ENCODE measurements around the gene MRPL36. TPM values are rescaled to one million over a fixed set of nuclear protein-coding genes. Genes with fewer than 3 reads are reported as not detected.

MRPL36 gene
- total RNA-seq, 5 donors from 2014 or later (not counting 1 experiment from before 2014, with no cell fraction given) = 10.6 to 32.5 (median 29.8) TPM

DNA sequence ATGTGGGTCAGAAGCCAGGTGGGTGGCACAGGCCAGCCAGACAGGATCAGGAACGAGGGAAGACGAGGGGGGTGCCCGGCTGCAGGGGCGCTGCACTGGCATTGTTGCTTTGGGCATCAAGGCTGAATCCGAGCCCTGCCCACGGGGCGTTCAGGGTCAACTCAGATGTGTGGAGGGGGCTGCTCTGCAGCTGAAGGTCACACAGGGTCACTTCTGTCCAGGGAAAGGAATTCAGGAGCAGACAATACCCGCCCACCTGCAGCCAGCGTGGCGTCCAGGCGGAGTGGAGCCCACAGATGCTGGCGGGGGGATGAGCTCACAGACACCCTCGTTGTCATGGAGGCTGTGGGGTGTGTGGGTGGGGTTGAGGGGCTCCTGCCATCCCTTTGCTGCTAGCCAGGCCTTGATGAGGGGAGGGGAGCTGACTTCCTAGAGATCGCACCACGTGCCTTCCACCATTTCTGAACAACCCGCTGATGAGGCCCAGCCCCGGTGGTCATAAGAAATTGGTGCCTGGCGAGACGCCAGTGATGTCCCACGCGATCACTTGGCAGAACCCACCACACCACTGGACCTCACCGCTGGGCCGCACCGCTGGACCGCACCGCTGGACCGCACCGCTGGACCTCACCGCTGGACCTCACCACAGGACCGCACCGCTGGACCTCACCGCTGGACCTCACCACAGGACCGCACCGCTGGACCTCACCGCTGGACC lies 31.2 kb downstream of the MRPL36 start:
- Mint-ChIP-seq H3K9me3 (no peaks in the 10 kb centered on the region), H3K4me1 (peaks cover 0 to 2% (median 0%) of the 10 kb centered on the region in 3 donors), H3K27ac (no peak overlapping the region), H3K36me3 (no peaks in the 10 kb centered on the region), H3K27me3 (peaks cover 11 to 25% of the 10 kb centered on the region in 2 donors), H3K4me3 (no peak overlapping the region)
- ATAC-seq (replicated peaks in 1 of 4) (no peak), DNase-seq (no peak)
- no peaks in the 10 kb centered on the region for H3K9me3 ChIP-seq
- ChIA-PET CTCF (no interaction called here), POLR2A (no interaction called here)
- no peak overlapping the region for H3K4me3 ChIP-seq (ENCODE audit: control insufficient read depth in 1 of 2, extremely low read depth in 1 of 2, low read length in 1 of 2)
- H3K27me3 ChIP-seq (replicated peaks in 1 of 2; ENCODE audit: control insufficient read depth in 2 of 2, extremely low read depth in 1 of 2, insufficient read depth in 2 of 2, low read length in 1 of 2) = peaks cover 0 to 62% of the 10 kb centered on the region in 2 experiments
- no peaks in the 10 kb centered on the region for H3K36me3 ChIP-seq (ENCODE audit: control insufficient read depth in 2 of 2, extremely low read depth in 1 of 2, insufficient read depth in 1 of 2, low read length in 1 of 2)
- H3K4me1 ChIP-seq (ENCODE audit: control insufficient read depth in 1 of 2, extremely low read depth in 1 of 2, insufficient read depth in 2 of 2, low read length in 2 of 2) = no peaks in the 10 kb centered on the region
- H3K27ac ChIP-seq (ENCODE audit: low read length) = no peak overlapping the region
- 95% methylated on average over 29 of the region's 35 CpGs for WGBS (ENCODE audit: insufficient coverage)

DNA sequence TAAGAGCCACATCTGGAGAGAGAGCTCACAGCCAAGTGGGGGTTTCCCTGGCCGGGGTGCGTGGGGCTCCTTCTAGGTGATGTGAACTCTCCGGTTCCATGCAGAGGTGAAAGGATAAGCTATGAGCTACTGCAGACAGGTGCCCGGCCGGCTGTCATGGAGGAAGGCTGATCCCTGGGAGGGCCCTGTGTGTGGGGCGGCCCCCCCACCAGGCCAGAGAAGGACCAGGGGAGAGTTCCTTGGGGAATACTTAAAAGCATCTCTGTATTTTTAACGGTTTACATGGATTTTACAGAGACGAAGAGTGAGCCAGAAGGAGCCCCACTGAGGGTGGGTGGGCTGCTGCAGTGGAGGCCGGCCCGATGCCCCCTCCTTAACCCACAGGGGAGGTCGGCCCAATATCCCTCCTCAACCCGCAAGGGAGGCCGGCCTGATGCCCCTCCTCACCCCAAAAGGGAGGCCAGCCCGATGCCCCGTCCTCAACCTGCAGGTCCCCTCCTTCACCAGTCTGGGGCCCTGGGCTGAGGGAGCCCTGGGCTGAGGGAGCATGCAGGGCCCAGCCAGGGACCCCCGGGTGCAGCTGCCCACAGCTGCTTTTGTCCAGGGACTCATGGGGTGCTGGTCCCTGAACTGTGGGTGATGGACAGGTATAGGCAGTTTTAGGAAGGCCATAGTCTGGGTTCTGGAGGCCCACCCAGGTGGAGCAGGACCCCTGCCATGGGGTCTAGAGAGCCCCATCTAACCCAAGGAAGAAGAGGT lies 31.9 kb downstream of the MRPL36 start:
- no peaks in the 10 kb centered on the region for H3K9me3 ChIP-seq
- no peaks in the 10 kb centered on the region for H3K4me1 ChIP-seq (ENCODE audit: control insufficient read depth in 1 of 2, extremely low read depth in 1 of 2, insufficient read depth in 2 of 2, low read length in 2 of 2)
- Mint-ChIP-seq H3K4me3 (no peak overlapping the region), H3K27ac (no peak overlapping the region), H3K4me1 (peaks cover 0 to 2% (median 0%) of the 10 kb centered on the region in 3 donors), H3K9me3 (no peaks in the 10 kb centered on the region), H3K36me3 (no peaks in the 10 kb centered on the region), H3K27me3 (peaks cover 11 to 30% of the 10 kb centered on the region in 2 donors)
- ChIA-PET CTCF (no interaction called here), POLR2A (no interaction called here)
- peaks cover 0 to 69% of the 10 kb centered on the region in 2 experiments for H3K27me3 ChIP-seq (replicated peaks in 1 of 2; ENCODE audit: control insufficient read depth in 2 of 2, extremely low read depth in 1 of 2, insufficient read depth in 2 of 2, low read length in 1 of 2)
- H3K27ac ChIP-seq (ENCODE audit: low read length) = no peak overlapping the region
- ATAC-seq (replicated peaks in 1 of 4) (no peak), DNase-seq (no peak)
- no peaks in the 10 kb centered on the region for H3K36me3 ChIP-seq (ENCODE audit: control insufficient read depth in 2 of 2, extremely low read depth in 1 of 2, insufficient read depth in 1 of 2, low read length in 1 of 2)
- H3K4me3 ChIP-seq (ENCODE audit: control insufficient read depth in 1 of 2, extremely low read depth in 1 of 2, low read length in 1 of 2) = no peak overlapping the region
- WGBS (ENCODE audit: insufficient coverage) = 83% methylated on average over 14 of the region's 16 CpGs

DNA sequence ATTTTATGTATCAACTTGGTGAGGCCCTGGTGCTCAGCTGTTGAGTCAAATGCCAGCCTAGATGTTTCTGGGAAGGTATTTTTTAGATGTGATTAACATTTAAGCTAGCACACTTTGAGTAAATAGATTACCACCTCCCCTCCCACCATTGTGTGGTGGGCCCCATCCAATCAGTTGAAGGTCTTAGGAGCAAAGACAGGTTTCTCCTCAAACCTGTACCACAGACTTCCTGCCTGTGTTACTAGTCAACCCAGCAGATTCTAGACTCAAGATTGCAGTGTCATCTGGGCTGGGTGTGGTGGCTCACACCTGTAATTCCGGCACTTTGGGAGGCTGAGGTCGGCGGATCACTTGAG lies 33.8 kb downstream of the MRPL36 start:
- H3K9me3 Mint-ChIP-seq = no peaks in the 10 kb centered on the region
- no peaks in the 10 kb centered on the region for H3K9me3 ChIP-seq
- POLR2A ChIA-PET = no interaction called here
- CTCF ChIA-PET = no interaction called here
- no peak overlapping the region for H3K27ac Mint-ChIP-seq
- H3K36me3 Mint-ChIP-seq = no peaks in the 10 kb centered on the region
- H3K27me3 Mint-ChIP-seq = peaks cover 15 to 39% of the 10 kb centered on the region in 2 donors
- H3K36me3 ChIP-seq (ENCODE audit: control insufficient read depth in 2 of 2, extremely low read depth in 1 of 2, insufficient read depth in 1 of 2, low read length in 1 of 2) = no peaks in the 10 kb centered on the region
- ATAC-seq (replicated peaks in 1 of 4) (no peak), DNase-seq (no peak)
- H3K27ac ChIP-seq (ENCODE audit: low read length) = no peak overlapping the region
- no peaks in the 10 kb centered on the region for H3K4me1 ChIP-seq (ENCODE audit: control insufficient read depth in 1 of 2, extremely low read depth in 1 of 2, insufficient read depth in 2 of 2, low read length in 2 of 2)
- H3K27me3 ChIP-seq (replicated peaks in 1 of 2; ENCODE audit: control insufficient read depth in 2 of 2, extremely low read depth in 1 of 2, insufficient read depth in 2 of 2, low read length in 1 of 2) = peaks cover 0 to 72% of the 10 kb centered on the region in 2 experiments
- no peak overlapping the region for H3K4me3 Mint-ChIP-seq
- WGBS (ENCODE audit: insufficient coverage) = 82% methylated on average over 3 of the region's 3 CpGs
- no peaks in the 10 kb centered on the region for H3K4me1 Mint-ChIP-seq
- H3K4me3 ChIP-seq (ENCODE audit: control insufficient read depth in 1 of 2, extremely low read depth in 1 of 2, low read length in 1 of 2) = no peak overlapping the region

DNA sequence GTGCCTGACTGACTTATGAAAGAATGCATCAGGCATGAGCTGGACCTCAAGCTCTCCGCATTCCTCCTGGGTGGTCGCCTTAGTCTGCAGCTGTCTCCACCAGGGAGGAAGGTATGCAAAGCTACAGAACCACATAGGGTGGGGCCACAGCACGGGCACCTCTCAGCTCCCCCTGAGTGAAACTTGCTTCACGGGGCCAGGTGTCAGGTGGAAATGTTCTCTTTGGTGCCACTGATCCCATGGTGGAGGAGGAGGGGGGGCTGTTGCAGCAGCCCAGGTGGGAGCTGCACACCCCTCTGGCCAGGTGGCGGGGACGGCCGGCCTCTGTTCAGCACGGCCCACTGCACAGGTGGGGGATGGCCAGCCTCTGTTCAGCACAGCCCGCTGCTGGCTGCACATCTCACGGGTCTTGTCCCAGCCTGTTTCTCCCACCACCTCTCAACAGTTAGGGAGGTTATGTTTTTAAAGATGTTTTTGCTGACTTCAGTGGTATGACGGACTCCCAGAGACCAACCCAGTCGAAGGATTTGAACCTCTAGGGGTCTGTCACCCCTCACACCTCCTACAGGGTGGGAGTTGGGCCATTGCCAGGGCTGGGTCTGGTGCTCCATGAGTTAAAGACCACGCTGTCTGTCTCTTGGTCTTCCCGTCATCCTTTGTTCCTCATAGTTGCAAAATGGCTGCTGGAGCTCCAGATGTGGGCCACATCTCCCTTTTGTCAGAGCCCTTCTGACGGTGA lies 34.3 kb downstream of the MRPL36 start:
- Mint-ChIP-seq H3K4me3 (no peak overlapping the region), H3K4me1 (no peaks in the 10 kb centered on the region), H3K36me3 (no peaks in the 10 kb centered on the region), H3K27me3 (peaks cover 15 to 39% of the 10 kb centered on the region in 2 donors), H3K9me3 (no peaks in the 10 kb centered on the region), H3K27ac (no peak overlapping the region)
- no peak for ATAC-seq (replicated peaks in 1 of 4)
- DNase-seq = no peak
- Histone ChIP-seq H3K27ac (ENCODE audit: low read length) (no peak overlapping the region), H3K36me3 (ENCODE audit: control insufficient read depth in 2 of 2, extremely low read depth in 1 of 2, insufficient read depth in 1 of 2, low read length in 1 of 2) (no peaks in the 10 kb centered on the region), H3K27me3 (replicated peaks in 1 of 2; ENCODE audit: control insufficient read depth in 2 of 2, extremely low read depth in 1 of 2, insufficient read depth in 2 of 2, low read length in 1 of 2) (peaks cover 0 to 74% of the 10 kb centered on the region in 2 experiments), H3K4me3 (ENCODE audit: control insufficient read depth in 1 of 2, extremely low read depth in 1 of 2, low read length in 1 of 2) (no peak overlapping the region), H3K4me1 (ENCODE audit: control insufficient read depth in 1 of 2, extremely low read depth in 1 of 2, insufficient read depth in 2 of 2, low read length in 2 of 2) (no peaks in the 10 kb centered on the region), H3K9me3 (no peaks in the 10 kb centered on the region)
- ChIA-PET POLR2A (no interaction called here), CTCF (no interaction called here)
- 86% methylated on average over 6 of the region's 15 CpGs for WGBS (ENCODE audit: insufficient coverage)

DNA sequence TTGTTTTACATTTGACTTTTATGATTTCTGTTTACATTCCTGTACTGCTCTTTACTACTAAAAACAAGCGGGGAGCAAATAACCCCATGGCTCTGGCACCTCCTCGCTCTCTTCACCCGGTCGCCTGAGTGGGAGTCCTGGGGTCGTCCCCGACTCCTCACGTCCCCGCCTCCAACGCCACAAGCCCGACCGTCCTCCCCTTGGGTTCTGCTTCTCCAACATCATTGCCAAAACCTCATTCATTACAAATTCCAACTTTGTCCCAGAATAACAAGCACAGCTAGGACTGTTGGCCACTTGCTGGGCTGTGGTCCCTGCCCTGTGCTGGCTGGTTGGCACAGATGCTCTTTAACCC lies 35.1 kb downstream of the MRPL36 start:
- CTCF ChIA-PET = no interaction called here
- no peak for DNase-seq
- Histone ChIP-seq H3K27me3 (replicated peaks in 1 of 2; ENCODE audit: control insufficient read depth in 2 of 2, extremely low read depth in 1 of 2, insufficient read depth in 2 of 2, low read length in 1 of 2) (peaks cover 0 to 69% of the 10 kb centered on the region in 2 experiments), H3K27ac (ENCODE audit: low read length) (no peak overlapping the region), H3K36me3 (ENCODE audit: control insufficient read depth in 2 of 2, extremely low read depth in 1 of 2, insufficient read depth in 1 of 2, low read length in 1 of 2) (no peaks in the 10 kb centered on the region), H3K9me3 (no peaks in the 10 kb centered on the region), H3K4me3 (ENCODE audit: control insufficient read depth in 1 of 2, extremely low read depth in 1 of 2, low read length in 1 of 2) (no peak overlapping the region), H3K4me1 (ENCODE audit: control insufficient read depth in 1 of 2, extremely low read depth in 1 of 2, insufficient read depth in 2 of 2, low read length in 2 of 2) (no peaks in the 10 kb centered on the region)
- Mint-ChIP-seq H3K36me3 (no peaks in the 10 kb centered on the region), H3K4me1 (no peaks in the 10 kb centered on the region), H3K4me3 (no peak overlapping the region), H3K27me3 (peaks cover 15 to 37% of the 10 kb centered on the region in 2 donors), H3K27ac (peak overlapping the region in 1 of 2 donors; percentile 43), H3K9me3 (no peaks in the 10 kb centered on the region)
- ATAC-seq (replicated peaks in 1 of 4) = no peak
- WGBS (ENCODE audit: insufficient coverage) = 83% methylated on average over 11 of the region's 11 CpGs
- POLR2A ChIA-PET = no interaction called here

DNA sequence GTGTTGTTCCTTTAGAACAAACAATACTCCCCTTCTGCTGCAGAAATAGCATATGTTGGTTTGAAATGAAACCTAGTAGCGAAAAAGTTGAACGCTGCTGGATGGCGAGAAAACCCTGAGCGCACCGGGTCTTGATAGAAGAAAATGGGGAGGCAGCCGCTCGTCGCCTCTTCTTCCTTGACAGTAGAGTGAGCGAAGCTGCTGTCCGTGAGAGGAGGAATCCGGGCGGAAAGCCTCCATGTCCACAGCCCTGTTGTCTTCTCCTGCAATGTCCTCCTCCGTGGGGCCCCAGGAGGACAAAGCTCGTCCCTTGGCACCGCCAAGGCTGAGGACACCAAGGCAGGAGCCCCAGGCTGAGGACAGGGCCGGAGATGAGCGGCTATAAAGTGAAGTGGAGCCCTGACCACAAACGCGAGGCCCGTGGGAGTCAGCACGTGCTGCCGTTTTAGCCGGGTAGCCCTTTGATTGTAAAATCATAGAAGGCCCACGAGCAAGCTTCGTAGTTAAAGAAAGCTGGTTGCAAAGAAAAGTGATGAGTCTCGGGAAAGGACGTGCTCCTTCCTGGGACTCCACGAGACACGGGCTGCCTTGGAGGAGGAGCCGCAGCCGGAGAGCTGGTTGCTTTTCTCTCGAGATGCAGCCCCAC lies 35.6 kb downstream of the MRPL36 start:
- DNase-seq = no peak

More for the DNA sequence above, 35.6 kb downstream of the MRPL36 start:
- no peak overlapping the region for H3K4me3 Mint-ChIP-seq
- peaks cover 0 to 72% of the 10 kb centered on the region in 2 experiments for H3K27me3 ChIP-seq (replicated peaks in 1 of 2; ENCODE audit: control insufficient read depth in 2 of 2, extremely low read depth in 1 of 2, insufficient read depth in 2 of 2, low read length in 1 of 2)
- CTCF ChIA-PET = no interaction called here
- H3K36me3 Mint-ChIP-seq = no peaks in the 10 kb centered on the region
- no peaks in the 10 kb centered on the region for H3K4me1 Mint-ChIP-seq
- POLR2A ChIA-PET = no interaction called here
- no peaks in the 10 kb centered on the region for H3K36me3 ChIP-seq (ENCODE audit: control insufficient read depth in 2 of 2, extremely low read depth in 1 of 2, insufficient read depth in 1 of 2, low read length in 1 of 2)
- no peaks in the 10 kb centered on the region for H3K4me1 ChIP-seq (ENCODE audit: control insufficient read depth in 1 of 2, extremely low read depth in 1 of 2, insufficient read depth in 2 of 2, low read length in 2 of 2)
- peaks cover 15 to 37% of the 10 kb centered on the region in 2 donors for H3K27me3 Mint-ChIP-seq
- H3K9me3 ChIP-seq = no peaks in the 10 kb centered on the region
- H3K4me3 ChIP-seq (ENCODE audit: control insufficient read depth in 1 of 2, extremely low read depth in 1 of 2, low read length in 1 of 2) = no peak overlapping the region
- WGBS (ENCODE audit: insufficient coverage) = 82% methylated on average over 23 of the region's 32 CpGs
- H3K9me3 Mint-ChIP-seq = no peaks in the 10 kb centered on the region
- no peak overlapping the region for H3K27ac ChIP-seq (ENCODE audit: low read length)
- ATAC-seq (replicated peaks in 1 of 4) = no peak
- no peak overlapping the region for H3K27ac Mint-ChIP-seq
